ENCODE results near the gene DERA. TPM values are rescaled to one million over a fixed set of nuclear protein-coding genes. Genes with fewer than 3 reads are reported as not detected.

Gene DERA
- 40.3 to 60.9 TPM (median 41.4 TPM) in 5 replicates for total RNA-seq (2022; extraction: Qiagen RNA extraction)

DNA sequence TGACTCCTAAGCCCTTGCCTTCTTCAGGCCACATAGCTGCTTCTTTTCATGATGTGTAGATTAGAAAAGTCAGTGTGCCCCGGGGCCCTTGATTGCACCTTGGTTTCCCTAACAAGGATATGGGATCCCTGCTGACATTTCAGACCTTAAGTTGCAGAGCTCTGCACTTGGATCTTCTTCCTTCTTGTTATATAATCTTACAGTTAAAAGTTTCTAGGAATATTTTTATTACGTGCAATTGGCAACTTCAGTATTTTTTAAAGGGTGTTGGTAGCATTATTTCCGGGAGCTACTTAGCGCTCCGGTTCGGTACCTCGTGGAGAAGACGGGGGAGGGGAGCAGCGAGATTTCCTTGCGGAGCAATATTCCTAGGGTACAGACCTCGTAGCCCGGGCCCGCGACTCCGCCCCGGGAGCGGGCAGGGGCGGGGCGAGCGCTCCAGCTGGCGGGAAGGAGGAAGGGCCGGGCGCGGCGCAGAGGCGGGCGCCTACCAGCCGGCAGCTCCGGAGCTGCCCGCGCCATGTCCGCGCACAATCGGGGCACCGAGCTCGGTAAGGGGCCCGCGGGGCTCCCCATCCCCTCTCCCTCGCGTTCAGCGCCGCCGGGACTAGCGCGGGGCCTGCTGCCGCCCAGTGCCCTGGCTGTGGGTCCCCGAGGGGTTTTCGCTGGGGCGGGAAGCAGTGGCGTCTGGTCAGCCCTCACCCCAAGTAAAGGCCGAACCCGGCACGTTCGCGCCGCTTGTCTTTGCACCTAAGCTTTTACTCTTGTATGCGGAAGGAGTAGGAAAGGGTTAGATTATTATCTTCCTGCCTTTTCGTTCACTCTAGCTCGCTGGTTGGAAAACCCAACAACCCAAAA is at the start of gene DERA:
Gene DERA, plus strand, starts transcription at position 469 of the 858 bp plus-strand sequence. Its CDS starts 52 bp downstream, at position 521.

DNA sequence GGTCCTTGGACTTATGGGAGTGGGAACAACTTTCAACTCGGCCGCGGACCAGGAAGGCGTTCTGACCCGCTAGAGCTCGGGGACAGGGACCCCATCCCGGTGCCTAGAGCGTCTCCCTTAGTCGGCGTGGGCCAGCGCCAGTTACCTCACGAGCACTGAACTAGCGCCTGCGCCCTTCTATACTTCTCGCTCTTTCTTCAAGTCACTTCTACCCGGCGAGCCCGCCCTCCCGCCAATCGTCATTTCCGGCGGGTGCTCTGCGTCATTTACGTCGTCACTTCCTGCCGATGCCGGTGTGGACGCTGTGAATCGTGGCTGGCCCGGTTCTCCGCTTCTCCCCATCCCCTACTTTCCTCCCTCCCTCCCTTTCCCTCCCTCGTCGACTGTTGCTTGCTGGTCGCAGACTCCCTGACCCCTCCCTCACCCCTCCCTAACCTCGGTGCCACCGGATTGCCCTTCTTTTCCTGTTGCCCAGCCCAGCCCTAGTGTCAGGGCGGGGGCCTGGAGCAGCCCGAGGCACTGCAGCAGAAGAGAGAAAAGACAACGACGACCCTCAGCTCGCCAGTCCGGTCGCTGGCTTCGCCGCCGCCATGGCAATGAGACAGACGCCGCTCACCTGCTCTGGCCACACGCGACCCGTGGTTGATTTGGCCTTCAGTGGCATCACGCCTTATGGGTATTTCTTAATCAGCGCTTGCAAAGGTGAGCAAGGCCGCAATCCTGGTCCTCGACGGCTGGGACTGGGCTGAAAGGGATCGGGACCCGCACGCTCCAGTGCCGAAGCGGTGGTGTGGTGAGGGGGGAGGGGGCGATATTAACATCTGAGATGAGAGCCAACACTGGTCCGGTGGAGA is 28.8 kb upstream of the DERA start, which contains the start of gene STRAP:
Gene STRAP, plus strand, starts transcription at position 270 of the 854 bp plus-strand sequence. Its CDS starts 321 bp downstream, at position 591.

Other genes with a start within 250 kb of the DERA start
- 44.2 to 58.1 TPM (median 51.8 TPM) in 5 replicates for gene EPS8, start 121.9 kb upstream of the DERA start, total RNA-seq (2022; extraction: Qiagen RNA extraction)
- 184 to 209 TPM (median 190 TPM) in 5 replicates for gene STRAP, start 28.9 kb upstream of the DERA start, total RNA-seq (2022; extraction: Qiagen RNA extraction)